Measurements from ENCODE around the gene GLI1. TPM values are rescaled to one million over a fixed set of nuclear protein-coding genes. Genes with fewer than 3 reads are reported as not detected.
"Not testable (repeated sequence)": the region's sequence is repeated elsewhere in the genome, so short reads cannot be mapped to it uniquely, and the experiment has no call there.

The GLI1 gene
- total RNA-seq, 1 donor from 2014 or later = 5.8 TPM

DNA sequence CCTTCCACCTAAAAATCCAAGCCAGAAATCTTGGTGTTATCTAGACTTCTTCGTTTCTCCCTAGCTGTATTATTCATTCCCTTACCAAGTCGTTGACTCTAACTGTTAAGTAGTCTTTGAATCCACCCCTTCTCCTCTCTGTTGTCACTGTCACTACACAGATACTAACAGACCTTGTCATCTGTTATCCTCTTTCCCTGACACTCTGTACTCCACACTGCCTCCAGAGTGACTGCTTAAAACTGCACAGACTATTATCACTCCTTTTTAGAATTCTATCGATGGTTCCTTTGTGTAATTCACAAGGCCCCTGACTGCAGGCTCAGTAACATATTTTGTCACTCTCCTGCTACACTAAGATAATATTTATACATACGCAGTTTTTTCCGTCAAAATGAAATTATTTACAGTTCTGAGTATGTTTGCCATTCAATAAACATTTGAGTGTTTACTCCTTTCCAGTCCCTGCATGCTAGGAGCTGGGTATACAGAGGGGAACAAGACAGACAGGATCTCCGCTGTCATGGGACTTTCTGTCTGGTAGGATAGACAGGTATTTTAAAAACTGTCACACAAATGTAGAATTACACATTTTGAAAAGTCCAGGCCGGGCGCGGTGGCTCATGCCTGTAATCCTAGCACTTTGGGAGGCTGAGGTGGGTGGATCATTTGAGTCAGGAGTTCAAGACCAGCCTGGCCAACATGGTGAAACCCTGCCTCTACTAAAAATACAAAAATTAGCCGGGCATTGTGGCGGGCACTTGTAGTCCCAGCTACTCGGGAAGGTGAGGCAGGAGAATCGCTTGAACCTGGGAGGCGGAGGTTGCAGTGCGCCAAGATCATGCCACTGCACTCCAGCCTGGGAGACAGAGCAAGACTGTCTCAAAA lies 32.1 kb downstream of the GLI1 start:
- Mint-ChIP-seq H3K4me1 (ENCODE audit: low read depth, unreplicated experiment) (peaks cover 14% of the 10 kb centered on the region), H3K27me3 (ENCODE audit: low read depth, unreplicated experiment) (no peaks in the 10 kb centered on the region), H3K27ac (ENCODE audit: unreplicated experiment) (peak overlapping the region; percentile 8), H3K4me3 (ENCODE audit: unreplicated experiment) (peak overlapping the region; percentile 54), H3K36me3 (ENCODE audit: low read depth, unreplicated experiment) (peaks cover 25% of the 10 kb centered on the region), H3K9me3 (ENCODE audit: unreplicated experiment) (no peaks in the 10 kb centered on the region)
- FAIRE-seq = peak; percentile 17
- no peak overlapping the region for H2AFZ ChIP-seq (ENCODE audit: low read depth, low read length)
- H3K27me3 ChIP-seq (ENCODE audit: insufficient read depth, low read length) = no peaks in the 10 kb centered on the region
- no peak overlapping the region for H3K4me3 ChIP-seq (ENCODE audit: insufficient read depth, low read depth, low read length)
- no peak overlapping the region for H3K4me2 ChIP-seq (ENCODE audit: low read length)
- no peak for TF ChIP-seq EZH2 (IDR thresholded peaks at IDR 0.05; ENCODE audit: insufficient read depth, low read length)
- TF ChIP-seq, protein P1, sequence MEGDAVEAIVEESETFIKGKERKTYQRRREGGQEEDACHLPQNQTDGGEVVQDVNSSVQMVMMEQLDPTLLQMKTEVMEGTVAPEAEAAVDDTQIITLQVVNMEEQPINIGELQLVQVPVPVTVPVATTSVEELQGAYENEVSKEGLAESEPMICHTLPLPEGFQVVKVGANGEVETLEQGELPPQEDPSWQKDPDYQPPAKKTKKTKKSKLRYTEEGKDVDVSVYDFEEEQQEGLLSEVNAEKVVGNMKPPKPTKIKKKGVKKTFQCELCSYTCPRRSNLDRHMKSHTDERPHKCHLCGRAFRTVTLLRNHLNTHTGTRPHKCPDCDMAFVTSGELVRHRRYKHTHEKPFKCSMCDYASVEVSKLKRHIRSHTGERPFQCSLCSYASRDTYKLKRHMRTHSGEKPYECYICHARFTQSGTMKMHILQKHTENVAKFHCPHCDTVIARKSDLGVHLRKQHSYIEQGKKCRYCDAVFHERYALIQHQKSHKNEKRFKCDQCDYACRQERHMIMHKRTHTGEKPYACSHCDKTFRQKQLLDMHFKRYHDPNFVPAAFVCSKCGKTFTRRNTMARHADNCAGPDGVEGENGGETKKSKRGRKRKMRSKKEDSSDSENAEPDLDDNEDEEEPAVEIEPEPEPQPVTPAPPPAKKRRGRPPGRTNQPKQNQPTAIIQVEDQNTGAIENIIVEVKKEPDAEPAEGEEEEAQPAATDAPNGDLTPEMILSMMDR (IDR thresholded peaks at IDR 0.05; ENCODE audit: insufficient read depth, low read depth, low read length) = no peak
- no peak overlapping the region for H3K9ac ChIP-seq (ENCODE audit: low read length)
- peaks cover 12% of the 10 kb centered on the region for H3K4me1 ChIP-seq (ENCODE audit: insufficient read depth, low read length)
- peaks cover 29% of the 10 kb centered on the region for H3K36me3 ChIP-seq (ENCODE audit: insufficient read depth, low read length)
- no peaks in the 10 kb centered on the region for H3K9me3 ChIP-seq (ENCODE audit: insufficient read depth, low read depth, low read length)
- DNase-seq (ENCODE audit: low read depth) = no peak
- no peak overlapping the region for H3K27ac ChIP-seq (ENCODE audit: low read depth, low read length)
- H4K20me1 ChIP-seq (ENCODE audit: insufficient read depth, low read length) = peaks cover 37% of the 10 kb centered on the region
- peaks cover 38% of the 10 kb centered on the region for H3K79me2 ChIP-seq (ENCODE audit: insufficient read depth, low read length)

DNA sequence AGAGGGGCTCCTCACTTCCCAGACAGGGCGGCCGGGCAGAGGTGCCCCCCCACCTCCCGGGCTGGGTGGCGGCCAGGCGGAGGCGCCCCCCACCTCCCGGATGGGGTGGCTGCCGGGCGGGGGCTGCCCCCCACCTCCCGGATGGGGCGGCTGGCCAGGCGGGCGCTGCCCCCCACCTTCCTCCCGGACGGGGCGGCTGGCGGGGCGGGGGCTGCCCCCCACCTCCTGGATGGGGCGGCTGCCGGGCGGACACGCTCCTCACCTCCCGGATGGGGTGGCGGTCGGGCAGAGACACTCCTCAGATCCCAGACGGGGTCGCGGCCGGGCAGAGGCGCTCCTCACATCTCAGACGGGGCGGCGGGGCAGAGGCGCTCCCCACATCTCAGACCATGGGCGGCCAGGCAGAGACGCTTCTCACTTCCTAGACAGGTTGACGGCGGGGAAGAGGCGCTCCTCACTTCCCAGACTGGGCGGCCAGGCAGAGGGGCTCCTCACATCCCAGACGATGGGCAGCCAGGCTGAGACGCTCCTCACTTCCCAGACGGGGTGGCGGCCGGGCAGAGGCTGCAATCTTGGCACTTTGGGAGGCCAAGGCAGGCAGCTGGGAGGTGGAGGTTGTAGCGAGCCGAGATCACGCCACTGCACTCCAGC lies 35.6 kb downstream of the GLI1 start:
- not testable (repeated sequence) for H3K9ac ChIP-seq (ENCODE audit: low read length); H3K4me1 ChIP-seq (ENCODE audit: insufficient read depth, low read length); H3K27ac ChIP-seq (ENCODE audit: low read depth, low read length); H3K9me3 ChIP-seq (ENCODE audit: insufficient read depth, low read depth, low read length); H2AFZ ChIP-seq (ENCODE audit: low read depth, low read length); H3K9me3 Mint-ChIP-seq (ENCODE audit: unreplicated experiment); DNase-seq (ENCODE audit: low read depth); H3K4me2 ChIP-seq (ENCODE audit: low read length); H3K27me3 ChIP-seq (ENCODE audit: insufficient read depth, low read length); FAIRE-seq; H3K4me3 Mint-ChIP-seq (ENCODE audit: unreplicated experiment); H3K27ac Mint-ChIP-seq (ENCODE audit: unreplicated experiment); H3K4me3 ChIP-seq (ENCODE audit: insufficient read depth, low read depth, low read length); H3K27me3 Mint-ChIP-seq (ENCODE audit: low read depth, unreplicated experiment)
- peaks cover 16% of the 10 kb centered on the region for H3K4me1 Mint-ChIP-seq (ENCODE audit: low read depth, unreplicated experiment)
- peaks cover 32% of the 10 kb centered on the region for H3K36me3 Mint-ChIP-seq (ENCODE audit: low read depth, unreplicated experiment)
- H4K20me1 ChIP-seq (ENCODE audit: insufficient read depth, low read length) = peaks cover 36% of the 10 kb centered on the region
- H3K36me3 ChIP-seq (ENCODE audit: insufficient read depth, low read length) = peaks cover 44% of the 10 kb centered on the region
- peaks cover 16% of the 10 kb centered on the region for H3K79me2 ChIP-seq (ENCODE audit: insufficient read depth, low read length)

DNA sequence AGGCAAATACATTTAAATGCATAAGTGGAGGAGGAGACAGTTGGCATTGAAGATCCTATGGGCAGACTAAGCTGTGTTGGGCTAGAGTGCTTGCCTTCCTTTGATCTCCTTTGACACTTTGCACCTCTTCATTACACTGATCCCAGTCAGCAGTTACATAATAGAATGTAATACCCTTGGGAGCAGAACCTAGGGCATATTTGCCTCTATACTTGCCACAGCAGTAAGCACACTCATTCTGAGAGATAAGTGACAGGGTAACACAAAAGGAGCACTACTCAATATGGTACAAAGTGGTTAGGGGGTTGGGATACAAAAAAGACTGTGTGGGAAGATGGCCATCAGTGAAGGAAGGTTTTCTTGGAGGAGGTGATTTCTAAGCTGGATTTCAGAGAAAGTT lies 37.2 kb downstream of the GLI1 start:
- Histone ChIP-seq H3K4me2 (ENCODE audit: low read length) (no peak overlapping the region), H3K27me3 (ENCODE audit: insufficient read depth, low read length) (no peaks in the 10 kb centered on the region), H2AFZ (ENCODE audit: low read depth, low read length) (no peak overlapping the region), H3K36me3 (ENCODE audit: insufficient read depth, low read length) (peaks cover 42% of the 10 kb centered on the region), H3K79me2 (ENCODE audit: insufficient read depth, low read length) (peaks cover 8% of the 10 kb centered on the region), H4K20me1 (ENCODE audit: insufficient read depth, low read length) (peaks cover 24% of the 10 kb centered on the region), H3K9ac (ENCODE audit: low read length) (no peak overlapping the region), H3K27ac (ENCODE audit: low read depth, low read length) (no peak overlapping the region), H3K4me3 (ENCODE audit: insufficient read depth, low read depth, low read length) (no peak overlapping the region), H3K4me1 (ENCODE audit: insufficient read depth, low read length) (no peaks in the 10 kb centered on the region), H3K9me3 (ENCODE audit: insufficient read depth, low read depth, low read length) (no peaks in the 10 kb centered on the region)
- H3K36me3 Mint-ChIP-seq (ENCODE audit: low read depth, unreplicated experiment) = peaks cover 38% of the 10 kb centered on the region
- H3K9me3 Mint-ChIP-seq (ENCODE audit: unreplicated experiment) = no peaks in the 10 kb centered on the region
- peak overlapping the region; percentile 18 for H3K4me3 Mint-ChIP-seq (ENCODE audit: unreplicated experiment)
- TF ChIP-seq, protein P1 (IDR thresholded peaks at IDR 0.05; ENCODE audit: insufficient read depth, low read depth, low read length) = no peak
- TF ChIP-seq EZH2 (IDR thresholded peaks at IDR 0.05; ENCODE audit: insufficient read depth, low read length) = no peak
- DNase-seq (ENCODE audit: low read depth) (no peak), FAIRE-seq (no peak)
- H3K27ac Mint-ChIP-seq (ENCODE audit: unreplicated experiment) = peak overlapping the region; percentile 45
- peaks cover 11% of the 10 kb centered on the region for H3K4me1 Mint-ChIP-seq (ENCODE audit: low read depth, unreplicated experiment)
- no peaks in the 10 kb centered on the region for H3K27me3 Mint-ChIP-seq (ENCODE audit: low read depth, unreplicated experiment)

All from astrocyte (in vitro differentiated cells and primary cell).